ENCODE measurements around the gene OGFOD2.
"Not testable (repeated sequence)": the region's sequence is repeated elsewhere in the genome, so short reads cannot be mapped to it uniquely, and the experiment has no call there.

Gene OGFOD2

GRCh38 chr12:123005081-123005626, 30.1 kb downstream of the OGFOD2 start:
- no peak for DNase-seq

- DNase-seq = no peak
Measured at GRCh38 chr12:123006977-123007376, 31.9 kb downstream of the OGFOD2 start.

- DNase-seq = no peak
Measured at GRCh38 chr12:123010110-123010509, 35.1 kb downstream of the OGFOD2 start.

- no peak for DNase-seq
Measured at GRCh38 chr12:123010681-123011080, 35.6 kb downstream of the OGFOD2 start.

- DNase-seq = no peak
Measured at GRCh38 chr12:123011701-123012100, 36.7 kb downstream of the OGFOD2 start.

GRCh38 chr12:123013185-123014095, 38.4 kb downstream of the OGFOD2 start:
- no peak for DNase-seq

- not testable (repeated sequence) for DNase-seq
Measured at GRCh38 chr12:123014473-123014872, 39.4 kb downstream of the OGFOD2 start.

- DNase-seq = no peak
Measured at GRCh38 chr12:123017753-123018152, 42.7 kb downstream of the OGFOD2 start.

GRCh38 chr12:123019841-123020138, 44.7 kb downstream of the OGFOD2 start:
- DNase-seq = no peak

GRCh38 chr12:123021688-123022604, 46.9 kb downstream of the OGFOD2 start:
- no peak for DNase-seq

- DNase-seq = no peak
Measured at GRCh38 chr12:123022846-123023245, 47.8 kb downstream of the OGFOD2 start.

GRCh38 chr12:123024819-123025391, 49.9 kb downstream of the OGFOD2 start:
- no peak for DNase-seq

GRCh38 chr12:123026094-123026853, 51.2 kb downstream of the OGFOD2 start:
- no peak for DNase-seq

- DNase-seq = no peak
Measured at GRCh38 chr12:123027726-123028445, 52.8 kb downstream of the OGFOD2 start.

GRCh38 chr12:123028475-123028874, 53.4 kb downstream of the OGFOD2 start:
- no peak for DNase-seq

GRCh38 chr12:123029550-123029949, 54.5 kb downstream of the OGFOD2 start:
- DNase-seq = no peak

Measured in NCI-H1105 treated with DMSO at 0.1 percent for 48 hours (cell line).